Measurements from ENCODE around the gene NOB1. TPM values are rescaled to one million over a fixed set of nuclear protein-coding genes. Genes with fewer than 3 reads are reported as not detected.

The NOB1 gene
- total RNA-seq, 1 experiment from 2014 or later: 101 TPM

DNA sequence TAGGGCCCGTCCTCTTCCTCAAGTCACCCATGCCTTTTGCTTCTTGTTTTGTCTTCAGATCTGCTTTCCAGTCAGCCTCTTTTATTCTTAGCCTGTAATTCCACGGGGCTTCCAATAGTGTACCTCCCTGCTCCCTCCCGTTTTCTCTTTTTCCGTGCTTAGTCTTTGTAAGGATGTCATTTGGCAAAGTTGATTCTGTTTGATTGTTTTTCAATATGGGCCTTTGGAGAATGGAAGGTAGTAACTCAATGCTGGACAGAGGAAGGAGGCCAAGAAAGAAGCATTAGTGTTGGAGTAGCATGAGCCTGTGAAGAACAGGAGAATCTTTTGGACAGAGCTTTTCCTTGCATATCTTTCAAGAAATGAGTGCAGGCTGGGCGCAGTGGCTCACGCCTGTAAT, 13.9 kb upstream of the NOB1 start:
- Histone ChIP-seq H3K4me2 (ENCODE audit: insufficient read depth, insufficient read length, low read length) (no peak overlapping the region), H2BK15ac (ENCODE audit: low read depth, low read length) (no peak overlapping the region), H4K5ac (ENCODE audit: insufficient read length, low read depth, low read length) (no peak overlapping the region), H3K9me3 (ENCODE audit: control insufficient read depth, low read depth, low read length) (no peaks in the 10 kb centered on the region), H3K9ac (ENCODE audit: extremely low read depth, insufficient read length, low read length) (no peak overlapping the region), H2AFZ (ENCODE audit: low read length) (no peak overlapping the region), H3K14ac (ENCODE audit: insufficient read depth, low read length) (no peak overlapping the region), H3K4ac (ENCODE audit: low read depth, low read length) (no peak overlapping the region), H3K23ac (ENCODE audit: insufficient read length, low read depth, low read length) (no peak overlapping the region), H3K23me2 (ENCODE audit: insufficient read length, low read depth, low read length, poor library complexity, severe bottlenecking) (no peaks in the 10 kb centered on the region), H2BK12ac (ENCODE audit: insufficient read length, low read depth, low read length) (no peak overlapping the region), H3K79me2 (ENCODE audit: insufficient read depth, low read length) (peaks cover 11% of the 10 kb centered on the region; the same call in 1 of the 2 replicates), H3K18ac (ENCODE audit: insufficient read length, low read depth, low read length) (no peak overlapping the region), H4K91ac (ENCODE audit: insufficient read length, low read depth, low read length) (no peak overlapping the region), H2BK120ac (ENCODE audit: low read depth, low read length, poor library complexity, severe bottlenecking) (no peak overlapping the region), H3K56ac (ENCODE audit: insufficient read length, low read depth, low read length) (no peak overlapping the region), H3K27me3 (ENCODE audit: insufficient read depth, low read length) (no peaks in the 10 kb centered on the region), H2BK20ac (ENCODE audit: low read depth, low read length, poor library complexity, severe bottlenecking) (no peak overlapping the region), H3K27ac (ENCODE audit: insufficient read length, low read depth, low read length) (no peak overlapping the region), H2AK5ac (ENCODE audit: insufficient read length, low read length) (no peak overlapping the region), H4K8ac (replicated peaks; ENCODE audit: insufficient read length, low read depth, low read length) (no peak overlapping the region), H3K79me1 (ENCODE audit: insufficient read depth, low read depth, low read length, poor library complexity, severe bottlenecking) (peaks cover 4% of the 10 kb centered on the region), H4K20me1 (ENCODE audit: control insufficient read depth, insufficient read depth, insufficient read length) (no peaks in the 10 kb centered on the region), H3T11ph (ENCODE audit: low read length) (no peak overlapping the region), H3K4me1 (ENCODE audit: insufficient read depth, low read length) (no peaks in the 10 kb centered on the region), H2BK5ac (ENCODE audit: insufficient read length, low read length) (no peak overlapping the region)
- Mint-ChIP-seq H3K4me1 (peaks cover 6 to 8% of the 10 kb centered on the region in 2 experiments; a peak in 3 of 4 replicates), H3K4me3 (no peak overlapping the region), H3K27me3 (ENCODE audit: low read depth) (no peaks in the 10 kb centered on the region), H3K27ac (peak overlapping the region in 1 of 3 experiments; percentile 21; a peak in 2 of 7 replicates), H3K36me3 (ENCODE audit: insufficient read depth in 1 of 3, low read depth in 3 of 3) (peaks cover 0 to 2% (median 2%) of the 10 kb centered on the region in 3 experiments; a peak in 4 of 7 replicates), H3K9me3 (peaks cover 0 to 3% of the 10 kb centered on the region in 2 experiments; a peak in 2 of 5 replicates)
- no peak for DNase-seq
- TF ChIP-seq, protein P1, sequence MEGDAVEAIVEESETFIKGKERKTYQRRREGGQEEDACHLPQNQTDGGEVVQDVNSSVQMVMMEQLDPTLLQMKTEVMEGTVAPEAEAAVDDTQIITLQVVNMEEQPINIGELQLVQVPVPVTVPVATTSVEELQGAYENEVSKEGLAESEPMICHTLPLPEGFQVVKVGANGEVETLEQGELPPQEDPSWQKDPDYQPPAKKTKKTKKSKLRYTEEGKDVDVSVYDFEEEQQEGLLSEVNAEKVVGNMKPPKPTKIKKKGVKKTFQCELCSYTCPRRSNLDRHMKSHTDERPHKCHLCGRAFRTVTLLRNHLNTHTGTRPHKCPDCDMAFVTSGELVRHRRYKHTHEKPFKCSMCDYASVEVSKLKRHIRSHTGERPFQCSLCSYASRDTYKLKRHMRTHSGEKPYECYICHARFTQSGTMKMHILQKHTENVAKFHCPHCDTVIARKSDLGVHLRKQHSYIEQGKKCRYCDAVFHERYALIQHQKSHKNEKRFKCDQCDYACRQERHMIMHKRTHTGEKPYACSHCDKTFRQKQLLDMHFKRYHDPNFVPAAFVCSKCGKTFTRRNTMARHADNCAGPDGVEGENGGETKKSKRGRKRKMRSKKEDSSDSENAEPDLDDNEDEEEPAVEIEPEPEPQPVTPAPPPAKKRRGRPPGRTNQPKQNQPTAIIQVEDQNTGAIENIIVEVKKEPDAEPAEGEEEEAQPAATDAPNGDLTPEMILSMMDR (conservative IDR thresholded peaks at IDR 0.05): no peak
- WGBS (ENCODE audit: extremely low coverage, insufficient read length, low lambda C conversion rate): no CpG with 5 or more reads among the region's 6 CpGs

All from H9 (cell line).